GM19397 (cell line): Measurements from ENCODE around the gene LZTR1.
"Not testable (repeated sequence)": the region's sequence is repeated elsewhere in the genome, so short reads cannot be mapped to it uniquely, and the experiment has no call there.

Source experiments
- ATAC-seq: cut with Tn5 transposase; IDR thresholded peaks from one replicate; pipeline ENCODE4 v1.9.1; 2021; ENCODE audit warnings: mild to moderate bottlenecking, moderate library complexity; ENCODE audit not compliant: unreplicated experiment

LZTR1 gene

GRCh38 chr22:21031545-21032036 lies 49.5 kb downstream of the LZTR1 start:
- no peak for ATAC-seq

GRCh38 chr22:21032037-21032867 lies 50.2 kb downstream of the LZTR1 start, which contains the start of gene SLC7A4:
Gene SLC7A4, minus strand, starts transcription at chr22:21032561. Its CDS starts 749 bp downstream, at chr22:21031812.
- ATAC-seq, result no peak

- no peak for ATAC-seq
These were observed 51.0 kb downstream of the LZTR1 start for GRCh38 chr22:21032868-21033688.

GRCh38 chr22:21033895-21034294 lies 51.8 kb downstream of the LZTR1 start:
- no peak for ATAC-seq

GRCh38 chr22:21034989-21035388 lies 52.9 kb downstream of the LZTR1 start:
- ATAC-seq, result no peak

GRCh38 chr22:21038405-21038804 lies 56.3 kb downstream of the LZTR1 start:
- no peak for ATAC-seq

- not testable (repeated sequence) for ATAC-seq
These were observed 57.1 kb downstream of the LZTR1 start for GRCh38 chr22:21039158-21039557.

GRCh38 chr22:21041937-21042336 lies 59.8 kb downstream of the LZTR1 start:
- ATAC-seq, result no peak

- ATAC-seq, result no peak
These were observed 61.1 kb downstream of the LZTR1 start for GRCh38 chr22:21042978-21043859.

GRCh38 chr22:21043860-21044535 lies 61.9 kb downstream of the LZTR1 start:
- no peak for ATAC-seq

GRCh38 chr22:21044931-21045584 lies 63.0 kb downstream of the LZTR1 start:
- no peak for ATAC-seq

GRCh38 chr22:21045585-21046294 lies 63.6 kb downstream of the LZTR1 start, which contains the start of gene LRRC74B:
Gene LRRC74B, plus strand, starts transcription at chr22:21045946. Its CDS starts 41 bp downstream, at chr22:21045987.
- ATAC-seq, result peak; percentile 84

GRCh38 chr22:21047035-21047661 lies 65.1 kb downstream of the LZTR1 start:
- no peak for ATAC-seq

GRCh38 chr22:21047730-21048129 lies 65.6 kb downstream of the LZTR1 start:
- ATAC-seq, result no peak

- not testable (repeated sequence) for ATAC-seq
These were observed 66.4 kb downstream of the LZTR1 start for GRCh38 chr22:21048448-21048847.
